HG02852 (cell line): ENCODE data around the gene SCYGR5.
"Not testable (repeated sequence)": the region's sequence is repeated elsewhere in the genome, so short reads cannot be mapped to it uniquely, and the experiment has no call there.

ENCODE experiments used
- ATAC-seq: cut with Tn5 transposase; IDR thresholded peaks from one replicate; pipeline ENCODE4 v1.9.1; 2021; ENCODE audit warnings: mild to moderate bottlenecking, moderate library complexity; ENCODE audit not compliant: unreplicated experiment

SCYGR5 gene, protein sequence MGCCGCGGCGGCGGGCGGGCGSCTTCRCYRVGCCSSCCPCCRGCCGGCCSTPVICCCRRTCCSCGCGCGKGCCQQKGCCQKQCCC

DNA sequence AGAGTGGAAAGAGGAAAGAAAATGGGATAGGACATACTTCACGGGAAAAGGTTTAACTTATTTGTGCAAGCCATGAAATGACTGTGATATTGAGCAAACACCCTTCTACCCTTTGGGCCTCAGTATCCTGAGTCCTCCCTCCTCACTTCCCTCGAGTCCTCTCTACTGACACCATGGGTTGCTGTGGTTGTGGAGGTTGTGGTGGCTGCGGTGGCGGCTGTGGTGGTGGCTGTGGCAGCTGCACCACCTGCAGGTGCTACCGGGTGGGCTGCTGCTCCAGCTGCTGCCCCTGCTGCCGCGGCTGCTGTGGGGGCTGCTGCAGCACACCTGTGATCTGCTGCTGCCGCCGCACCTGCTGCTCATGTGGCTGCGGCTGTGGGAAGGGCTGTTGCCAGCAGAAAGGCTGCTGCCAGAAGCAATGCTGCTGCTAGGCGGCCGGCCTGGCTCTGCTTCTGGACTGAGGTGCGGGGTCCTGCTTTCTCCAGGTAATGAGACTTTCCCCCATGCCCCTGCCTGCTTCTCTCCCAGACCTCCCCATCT is at the start of gene SCYGR5:
Gene SCYGR5 (plus strand): TSS at position 174 of the 540 bp plus-strand sequence. CDS start 0 bp downstream, at position 174.
- not testable (repeated sequence) for ATAC-seq

DNA sequence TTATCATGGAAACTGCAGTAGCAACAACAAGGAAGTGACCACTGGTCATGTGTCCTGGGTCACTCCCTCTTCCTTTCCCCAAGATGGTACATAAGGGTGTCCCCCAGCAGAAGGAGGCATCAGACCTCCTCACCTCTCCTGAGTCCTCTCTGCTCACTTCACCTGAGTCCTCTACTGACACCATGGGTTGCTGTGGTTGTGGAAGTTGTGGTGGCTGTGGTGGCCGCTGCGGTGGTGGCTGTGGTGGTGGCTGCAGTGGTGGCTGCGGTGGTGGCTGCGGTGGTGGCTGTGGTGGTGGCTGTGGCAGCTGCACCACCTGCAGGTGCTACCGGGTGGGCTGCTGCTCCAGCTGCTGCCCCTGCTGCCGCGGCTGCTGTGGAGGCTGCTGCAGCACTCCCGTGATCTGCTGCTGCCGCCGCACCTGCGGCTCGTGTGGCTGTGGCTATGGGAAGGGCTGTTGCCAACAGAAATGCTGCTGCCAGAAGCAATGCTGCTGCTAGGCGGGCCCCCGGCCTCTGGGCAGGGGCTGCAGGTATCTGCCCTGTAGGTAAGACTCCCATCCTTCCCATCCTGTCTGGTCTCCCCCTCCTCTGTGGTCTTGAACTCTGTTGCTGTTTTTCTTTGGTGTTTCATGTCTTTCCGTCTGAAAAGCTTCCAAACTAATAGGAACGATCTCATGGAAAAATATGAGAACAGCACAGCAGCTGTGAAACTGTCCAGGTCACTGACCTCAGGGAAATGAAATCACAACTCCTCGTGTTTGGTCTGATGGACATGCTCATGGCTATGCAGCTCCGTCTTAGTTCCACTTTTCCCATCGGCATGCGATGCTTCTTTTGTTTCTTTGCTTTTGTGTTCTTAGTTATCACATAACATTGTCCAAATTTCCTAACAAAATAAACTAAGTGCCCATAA is 49.0 kb upstream of the SCYGR5 start, which contains the start of gene SCYGR4:
Gene SCYGR4 (plus strand): TSS at position 183 of the 915 bp plus-strand sequence. CDS start 0 bp downstream, at position 183.
- no peak for ATAC-seq

DNA sequence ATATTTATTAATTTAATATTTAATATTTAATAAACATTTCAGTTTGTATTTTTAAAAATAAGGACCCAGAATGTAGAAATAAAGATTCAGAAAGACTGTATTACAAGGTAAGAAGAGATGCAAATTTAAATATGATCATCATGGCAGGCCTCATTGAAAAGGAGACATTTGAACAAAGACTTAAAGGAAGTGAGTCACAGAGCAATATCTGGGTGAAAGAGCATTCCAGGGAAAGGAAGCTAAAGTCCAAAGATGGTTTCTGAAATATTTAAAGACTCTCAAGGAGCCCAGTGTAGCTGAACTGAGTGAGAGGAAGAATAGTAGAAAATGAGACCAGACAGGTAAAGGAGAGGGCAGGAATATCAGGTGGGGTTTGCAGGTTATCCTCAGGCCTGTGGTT is 43.4 kb upstream of the SCYGR5 start:
- ATAC-seq: no peak

DNA sequence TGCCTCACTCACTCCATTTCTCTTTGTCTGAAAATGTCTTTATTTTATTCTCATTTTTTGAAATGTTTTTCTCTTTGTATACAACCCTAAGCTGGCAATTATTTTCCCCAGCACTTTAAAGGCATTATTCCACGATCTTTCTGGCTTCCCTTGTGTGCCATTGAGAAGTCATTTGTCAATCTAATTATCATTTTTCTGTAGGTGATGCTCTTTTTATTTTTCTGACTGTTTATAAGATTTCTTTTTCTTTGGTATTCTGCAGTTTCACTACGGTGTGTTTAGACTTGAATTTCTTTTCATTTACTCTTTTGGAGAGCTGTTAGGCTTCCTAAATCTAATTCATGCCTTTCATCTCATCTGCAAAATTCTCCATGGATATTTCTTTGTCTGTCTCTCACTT is 41.2 kb upstream of the SCYGR5 start:
- no peak for ATAC-seq

DNA sequence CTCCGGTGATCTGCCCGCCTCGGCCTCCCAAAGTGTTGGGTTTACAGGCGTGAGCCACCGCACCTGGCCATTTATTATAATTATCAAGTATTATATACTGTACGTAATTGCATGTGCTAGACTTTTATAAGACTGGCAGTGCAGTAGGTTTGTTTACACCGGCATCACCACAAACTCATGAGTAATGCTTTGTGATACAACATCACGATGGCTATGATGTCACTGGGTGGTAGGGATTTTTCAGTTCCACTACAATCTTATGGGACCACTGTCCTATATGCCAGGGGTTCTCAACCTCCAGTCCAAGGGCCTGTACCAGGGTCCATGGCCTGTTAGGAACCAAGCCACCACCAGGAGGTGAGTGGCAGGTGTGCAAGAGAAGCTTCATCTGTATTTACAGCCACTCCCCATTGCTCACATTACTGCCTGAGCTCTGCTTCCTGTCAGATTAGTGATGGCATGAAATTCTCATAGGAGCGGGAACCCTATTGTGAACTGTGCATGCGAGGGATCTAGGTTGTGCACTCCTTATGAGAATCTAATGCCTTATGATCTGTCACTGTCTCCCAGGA is 39.9 kb upstream of the SCYGR5 start:
- no peak for ATAC-seq

DNA sequence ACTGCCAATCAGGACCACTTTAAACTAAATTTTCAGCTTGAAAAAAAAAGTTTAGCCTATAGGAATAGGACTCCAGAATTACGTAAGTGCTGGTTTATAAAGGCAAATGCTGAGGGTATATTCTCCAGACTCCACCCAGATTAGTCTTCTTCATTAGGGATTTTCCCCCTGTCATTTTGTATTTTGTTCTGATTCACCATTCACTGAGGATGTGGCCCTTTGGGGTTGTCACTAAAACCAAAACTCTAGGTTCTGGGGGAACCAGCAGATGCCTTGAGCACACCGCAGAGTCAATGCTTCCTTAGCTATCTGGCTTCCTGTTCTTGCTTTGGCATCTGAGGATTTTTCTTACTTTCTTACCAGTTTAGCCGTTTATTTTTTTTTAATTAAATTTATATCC is 38.8 kb upstream of the SCYGR5 start:
- peak; percentile 99 for ATAC-seq

DNA sequence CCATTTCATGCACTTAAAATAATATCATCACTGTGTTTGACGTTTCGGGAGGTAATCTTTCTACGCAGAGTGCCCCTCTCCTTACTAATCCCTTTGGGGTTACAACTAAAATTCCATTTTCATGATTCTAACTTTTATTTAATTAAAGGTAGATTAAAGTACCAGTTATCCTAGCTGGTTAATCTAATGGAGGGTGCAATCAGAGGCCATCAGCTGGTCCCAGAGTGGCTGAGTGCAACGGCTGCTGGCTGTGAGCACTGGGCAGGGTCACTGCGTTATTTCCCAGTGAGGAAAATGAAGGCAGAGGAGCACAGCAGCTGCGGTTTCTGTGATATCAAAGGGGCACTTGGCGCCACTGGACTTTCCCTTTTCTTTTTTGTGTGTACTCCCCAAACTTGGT is 37.2 kb upstream of the SCYGR5 start:
- no peak for ATAC-seq

DNA sequence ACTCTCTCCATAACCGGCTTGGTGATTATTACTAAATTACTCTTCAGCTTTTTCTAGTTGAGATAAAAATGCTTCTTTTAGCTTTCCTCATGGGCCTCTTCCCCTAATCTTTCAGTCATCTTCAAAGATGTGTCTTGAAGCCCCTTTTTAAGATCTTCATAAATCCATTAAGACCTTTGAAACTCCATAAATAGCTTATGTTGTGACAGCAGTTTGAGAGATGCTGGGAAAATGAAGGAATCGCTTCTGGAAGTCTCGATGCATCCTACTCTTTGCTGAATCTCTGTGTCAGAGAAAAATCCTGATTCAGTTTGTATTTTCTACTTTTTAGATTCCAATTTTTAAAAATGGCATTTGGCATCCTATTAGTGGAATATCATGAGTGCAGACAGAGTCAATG is 36.3 kb upstream of the SCYGR5 start:
- no peak for ATAC-seq

DNA sequence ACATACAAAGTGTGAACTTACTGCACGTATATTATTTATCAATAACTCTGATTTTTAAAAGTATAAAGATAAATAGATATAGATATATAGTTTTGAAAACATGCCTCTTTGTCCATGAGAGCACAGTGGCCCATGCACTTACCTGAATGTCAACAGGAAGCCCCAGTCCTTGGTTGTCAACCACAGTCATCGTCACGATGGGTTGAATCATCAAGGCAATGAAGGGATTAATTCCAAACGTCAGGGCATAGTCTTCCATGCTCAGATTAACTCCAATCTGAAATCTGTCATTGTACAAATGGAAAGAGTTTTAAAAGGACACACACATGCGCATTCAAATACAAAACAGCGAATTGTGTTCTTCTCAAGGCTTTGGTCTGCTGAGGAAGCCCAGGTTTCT is 33.8 kb upstream of the SCYGR5 start:
- no peak for ATAC-seq

DNA sequence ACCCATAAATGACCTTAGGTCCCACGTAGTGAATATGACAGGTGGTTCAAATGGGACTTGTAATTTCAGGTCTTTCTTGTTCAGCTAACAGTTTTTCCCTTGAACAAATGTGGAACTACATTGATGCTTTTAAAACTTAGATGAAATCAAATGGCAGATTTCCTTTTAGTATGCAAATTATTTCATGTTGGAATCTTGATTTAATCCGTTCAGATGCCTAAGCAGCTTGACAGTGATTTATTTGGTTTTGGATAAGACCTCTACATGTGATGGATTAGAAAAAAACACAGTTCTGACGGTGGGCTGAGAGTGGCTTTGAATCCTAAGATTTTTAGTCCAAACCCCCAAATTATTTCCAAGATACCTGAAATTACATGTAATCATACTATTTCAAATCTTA is 32.4 kb upstream of the SCYGR5 start:
- ATAC-seq: no peak

DNA sequence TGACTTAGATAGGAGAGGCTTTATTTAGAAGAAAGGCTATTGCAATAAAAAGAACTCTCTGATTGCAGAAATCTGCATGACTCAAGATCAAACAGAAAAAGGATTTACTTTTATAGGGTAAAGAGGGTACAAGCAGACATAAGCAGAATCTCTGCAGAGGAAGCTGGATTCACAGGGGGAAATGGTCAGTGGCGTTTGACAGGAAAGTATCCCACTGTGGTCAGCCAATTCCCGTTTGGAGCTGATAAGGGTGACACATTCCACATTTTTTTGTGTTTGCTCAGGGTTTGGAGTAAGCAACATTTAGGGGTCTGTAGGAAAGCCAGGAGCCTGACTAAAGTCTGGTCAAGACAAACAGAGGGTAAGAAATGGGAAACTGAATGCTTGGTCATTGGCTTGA is 23.9 kb upstream of the SCYGR5 start:
- no peak for ATAC-seq

DNA sequence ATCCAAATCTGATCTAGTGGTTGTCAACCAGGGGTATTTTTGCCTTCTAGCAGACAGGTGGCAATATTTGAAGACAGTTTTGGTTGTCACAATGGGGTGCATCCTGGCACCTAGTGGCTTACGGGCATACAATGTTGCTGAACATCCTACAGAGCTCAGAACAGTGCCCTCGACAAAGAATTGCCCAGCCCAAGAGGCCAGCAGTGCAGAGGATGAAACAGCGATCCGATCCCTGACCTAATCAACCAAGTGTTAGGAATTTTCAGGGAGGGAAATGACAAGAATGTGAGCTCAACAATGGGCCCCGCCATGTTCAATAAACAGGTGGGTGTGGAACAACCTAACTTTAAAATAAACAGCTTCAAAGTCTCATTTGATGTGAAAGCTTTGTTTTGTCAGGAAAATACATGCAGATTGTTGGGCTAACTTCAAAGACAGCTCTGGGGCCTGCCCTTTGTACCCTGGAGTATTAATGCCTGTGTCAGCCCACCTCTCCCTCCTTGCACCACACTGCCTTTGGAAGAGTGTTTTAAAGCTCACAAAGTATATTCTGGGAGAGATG is 22.5 kb upstream of the SCYGR5 start:
- no peak for ATAC-seq

DNA sequence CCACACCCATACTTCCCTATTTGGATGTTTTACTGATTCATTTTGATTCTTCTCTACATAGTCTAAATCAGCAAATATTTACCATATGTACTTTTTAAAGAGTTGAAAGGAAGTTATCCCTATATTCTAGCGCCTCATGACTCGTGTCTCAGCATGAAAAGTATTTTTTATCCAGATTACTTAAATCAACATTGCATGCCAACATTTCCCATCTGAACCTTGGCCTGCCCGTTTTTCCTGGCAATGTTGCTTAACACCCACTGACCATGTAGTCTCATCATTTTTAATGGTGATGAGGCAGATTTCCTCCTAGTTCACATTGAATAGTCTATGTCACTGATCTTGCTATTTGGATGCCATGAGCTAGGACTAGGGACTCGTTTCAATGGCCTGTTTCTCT is 13.2 kb upstream of the SCYGR5 start:
- no peak for ATAC-seq

DNA sequence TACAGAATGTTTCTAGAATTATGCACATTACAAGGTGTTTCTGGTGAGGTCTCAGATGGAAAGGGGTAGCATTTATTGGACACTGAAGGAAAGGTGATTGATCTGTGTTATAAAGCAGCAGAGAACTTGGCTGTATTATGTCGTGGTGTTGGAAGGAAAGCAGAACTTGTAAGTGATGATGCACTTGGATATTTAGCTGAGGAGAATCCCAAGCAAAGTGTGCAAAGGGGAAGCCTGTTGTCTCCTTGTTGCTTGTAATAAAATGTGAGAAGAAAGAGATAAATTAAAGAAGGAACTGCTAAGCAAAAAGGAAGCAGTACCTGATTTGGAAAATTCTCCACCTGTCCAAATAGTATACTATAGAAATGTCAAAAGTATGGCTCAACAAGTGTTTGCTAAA is 12.2 kb upstream of the SCYGR5 start:
- no peak for ATAC-seq

DNA sequence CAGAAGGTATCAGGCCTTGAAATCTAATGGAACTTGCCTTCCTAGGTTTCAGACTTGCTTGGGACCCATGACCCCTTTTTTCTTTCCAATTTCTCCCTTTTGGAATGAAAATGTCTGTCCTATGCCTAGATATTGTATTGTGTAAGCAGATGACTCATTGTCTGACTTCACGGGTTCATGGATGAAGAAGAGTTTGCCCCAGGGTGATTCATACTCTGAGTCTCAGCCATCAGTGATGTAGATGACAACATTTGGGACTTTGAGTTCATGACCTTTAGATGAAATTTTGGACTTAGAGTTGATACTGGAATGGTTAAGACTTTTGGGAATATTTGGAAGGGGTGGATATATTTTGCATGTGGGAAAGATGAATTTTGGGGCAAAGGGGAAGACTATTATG is 11.2 kb upstream of the SCYGR5 start:
- ATAC-seq: no peak

DNA sequence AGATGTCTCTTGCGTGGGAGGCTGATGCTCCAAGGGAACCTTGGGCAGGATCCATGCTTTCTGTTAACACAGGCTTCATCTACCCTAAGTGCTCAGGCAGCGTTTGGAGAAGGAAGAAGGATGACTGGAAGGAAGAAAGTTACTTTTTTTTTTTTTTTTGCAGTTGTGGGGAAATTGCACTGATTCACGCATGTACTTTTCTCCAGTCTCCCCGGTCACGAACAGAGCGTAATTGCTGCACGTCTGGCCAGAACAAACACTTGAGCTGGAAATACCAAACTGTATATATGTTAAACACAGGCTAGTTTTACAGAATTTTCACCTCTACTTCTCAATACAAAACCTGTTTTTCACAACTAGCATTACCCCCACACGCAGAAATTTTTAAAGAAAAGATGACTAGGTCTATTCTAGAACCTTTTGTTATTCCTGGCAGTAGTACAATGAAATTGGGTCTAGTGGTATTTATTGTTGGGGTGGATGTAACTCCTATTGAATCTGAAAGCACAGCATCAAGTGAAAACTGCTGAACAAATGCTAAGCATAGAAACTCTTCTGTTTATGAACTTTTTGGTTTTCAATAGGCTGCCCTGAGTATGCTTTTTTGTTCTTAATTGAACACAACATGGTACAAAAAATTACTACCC is 9.3 kb upstream of the SCYGR5 start:
- no peak for ATAC-seq

DNA sequence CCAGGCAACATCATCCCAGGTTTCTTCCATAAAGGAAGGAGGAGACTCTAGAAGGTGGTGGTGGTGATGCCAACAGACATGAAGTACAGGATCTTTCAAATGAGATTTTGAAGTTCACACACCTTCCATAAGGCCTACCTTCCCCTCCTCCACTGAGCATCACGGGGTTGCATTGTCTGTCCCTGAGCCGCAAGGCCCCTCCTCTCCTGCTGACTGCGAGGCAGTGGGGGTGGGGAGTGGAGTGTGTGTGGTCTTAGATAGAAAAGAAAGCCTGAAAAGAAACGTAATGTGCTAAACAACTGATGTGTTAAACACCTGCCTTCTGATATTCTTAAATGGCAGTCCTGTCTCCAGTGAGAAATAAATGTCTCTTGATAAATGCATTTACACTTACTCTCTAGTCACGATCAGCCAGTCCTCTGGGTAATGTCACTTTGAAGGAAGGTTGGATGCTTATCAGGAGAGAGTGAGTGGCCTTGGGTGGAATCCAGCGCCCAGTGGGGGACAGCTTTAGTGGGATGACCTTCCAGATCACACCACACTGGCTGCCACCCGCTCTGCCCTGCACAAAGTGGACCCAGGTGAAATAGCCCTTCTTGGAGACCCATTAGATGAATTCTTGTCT is 5.5 kb upstream of the SCYGR5 start:
- ATAC-seq: no peak

DNA sequence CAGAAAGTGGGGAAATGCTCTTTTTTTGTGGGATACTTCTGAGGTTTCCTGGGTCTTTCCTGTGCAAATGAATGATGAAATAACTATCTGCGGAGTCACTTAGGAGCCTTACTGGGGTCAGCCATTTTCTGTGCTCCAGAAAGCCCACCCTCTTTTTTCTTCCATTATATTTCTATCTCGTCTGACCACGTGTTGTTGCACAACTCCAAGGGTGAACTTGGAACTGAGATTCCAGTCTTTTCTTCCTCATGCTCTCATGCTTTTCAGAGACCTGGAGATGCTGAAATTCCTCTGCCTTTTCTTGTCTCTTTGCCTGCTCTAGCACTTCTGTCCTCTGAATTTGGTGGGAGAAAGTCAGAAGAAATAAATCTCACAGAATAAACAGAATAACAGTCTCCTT is 4.8 kb upstream of the SCYGR5 start:
- no peak for ATAC-seq

DNA sequence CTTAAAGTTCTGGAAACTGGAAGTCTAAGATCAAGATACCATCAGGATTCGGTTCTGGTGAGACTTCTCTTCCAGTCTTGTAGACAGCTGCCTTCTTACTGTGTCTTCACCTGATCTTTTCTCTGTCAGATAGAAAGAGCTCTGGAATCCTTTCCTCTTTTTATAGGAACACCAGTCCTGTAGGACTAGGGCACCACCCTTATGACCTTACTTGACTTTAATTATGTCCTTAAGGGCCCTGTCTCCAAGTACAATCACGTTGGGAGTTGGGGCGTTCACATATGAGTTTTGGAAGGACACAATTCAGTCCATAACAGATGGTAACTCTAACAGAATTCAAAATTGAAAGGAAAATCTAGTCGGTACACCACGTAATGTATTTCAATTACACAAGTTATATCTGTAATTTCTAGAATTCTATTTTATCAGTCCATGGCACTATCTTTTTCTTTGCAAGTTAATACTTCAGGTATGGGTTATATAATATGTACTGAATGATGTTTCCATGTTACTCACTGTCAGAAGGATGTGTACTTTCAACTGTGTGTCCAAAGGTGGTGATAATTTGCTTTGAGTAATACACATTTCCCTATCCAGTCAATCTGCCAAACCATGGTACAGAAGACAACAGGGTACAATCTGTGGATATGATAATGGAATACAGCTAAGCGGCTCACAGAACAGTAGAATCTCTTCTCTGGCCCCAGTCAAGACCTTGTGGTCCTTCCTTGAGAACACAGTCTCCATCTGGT is 1.2 kb upstream of the SCYGR5 start:
- no peak for ATAC-seq
